SU-DHL-6 (cell line): Measurements from ENCODE around the gene ESRP2.

ENCODE experiments used
- CTCF ChIP-seq: fragments of 200-600 bp; sonication (generic); IDR thresholded peaks from one replicate; pipeline ENCODE4 v1.5.1; 2017; ENCODE audit warnings: antibody characterized with exemption, mild to moderate bottlenecking, low read length, moderate library complexity; ENCODE audit not compliant: insufficient read depth, poor library complexity, severe bottlenecking
- EZH2phosphoT487 ChIP-seq: fragments of 200-600 bp; sonication (generic), shearing (Covaris generic); conservative IDR thresholded peaks from 2 replicates; pipeline ENCODE4 v1.6.1; 2018; ENCODE audit warnings: mild to moderate bottlenecking, antibody characterized with exemption, low read length, moderate library complexity, mixed read lengths

- TF ChIP-seq CTCF, result no peak
- TF ChIP-seq EZH2phosphoT487, result no peak
Measured at GRCh38 chr16:68285683-68286082, 49.8 kb upstream of the ESRP2 start.
